ENCODE results near the gene MS4A10.

The MS4A10 gene

GRCh38 chr11:60780065-60780464, 5.1 kb upstream of the MS4A10 start:
- no peaks in the 10 kb centered on the region for H3K9me3 ChIP-seq (ENCODE audit: control insufficient read depth, low read depth, low read length)
- H3K27me3 ChIP-seq (ENCODE audit: control insufficient read depth, insufficient read depth, low read length) = no peaks in the 10 kb centered on the region
- no peak overlapping the region for H3K9ac ChIP-seq (ENCODE audit: low read length)
- no peak overlapping the region for H3K27ac ChIP-seq (ENCODE audit: low read length)
- no peaks in the 10 kb centered on the region for H3K36me3 ChIP-seq (ENCODE audit: control insufficient read depth, low read depth, low read length)
- no peaks in the 10 kb centered on the region for H3K4me1 ChIP-seq (ENCODE audit: control insufficient read depth, low read depth, low read length)
- no peak overlapping the region for H3K4me3 ChIP-seq (ENCODE audit: low read length)

DNA sequence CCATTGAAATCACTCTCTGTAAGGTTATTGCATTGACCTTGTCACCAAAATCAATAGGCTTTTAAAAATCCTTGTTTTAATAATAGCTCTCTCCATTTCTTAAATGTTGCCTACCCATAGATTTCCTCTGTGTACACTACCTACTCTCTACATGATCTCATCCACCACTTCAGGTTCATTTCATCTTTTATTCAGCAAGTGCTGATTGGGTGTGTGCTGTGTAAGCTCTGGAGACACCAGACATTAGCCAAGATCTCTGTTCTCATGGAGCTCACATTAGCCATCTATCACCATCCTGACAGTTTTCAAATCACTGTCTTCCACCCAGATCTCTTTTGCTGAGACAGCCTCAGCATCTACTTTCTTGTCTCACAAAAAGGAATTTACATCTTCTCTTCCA, 4.4 kb upstream of the MS4A10 start:
- Histone ChIP-seq H3K36me3 (ENCODE audit: control insufficient read depth, low read depth, low read length) (no peaks in the 10 kb centered on the region), H3K27me3 (ENCODE audit: control insufficient read depth, insufficient read depth, low read length) (no peaks in the 10 kb centered on the region), H3K4me1 (ENCODE audit: control insufficient read depth, low read depth, low read length) (no peaks in the 10 kb centered on the region), H3K9me3 (ENCODE audit: control insufficient read depth, low read depth, low read length) (no peaks in the 10 kb centered on the region), H3K27ac (ENCODE audit: low read length) (no peak overlapping the region), H3K9ac (ENCODE audit: low read length) (no peak overlapping the region), H3K4me3 (ENCODE audit: low read length) (no peak overlapping the region)

DNA sequence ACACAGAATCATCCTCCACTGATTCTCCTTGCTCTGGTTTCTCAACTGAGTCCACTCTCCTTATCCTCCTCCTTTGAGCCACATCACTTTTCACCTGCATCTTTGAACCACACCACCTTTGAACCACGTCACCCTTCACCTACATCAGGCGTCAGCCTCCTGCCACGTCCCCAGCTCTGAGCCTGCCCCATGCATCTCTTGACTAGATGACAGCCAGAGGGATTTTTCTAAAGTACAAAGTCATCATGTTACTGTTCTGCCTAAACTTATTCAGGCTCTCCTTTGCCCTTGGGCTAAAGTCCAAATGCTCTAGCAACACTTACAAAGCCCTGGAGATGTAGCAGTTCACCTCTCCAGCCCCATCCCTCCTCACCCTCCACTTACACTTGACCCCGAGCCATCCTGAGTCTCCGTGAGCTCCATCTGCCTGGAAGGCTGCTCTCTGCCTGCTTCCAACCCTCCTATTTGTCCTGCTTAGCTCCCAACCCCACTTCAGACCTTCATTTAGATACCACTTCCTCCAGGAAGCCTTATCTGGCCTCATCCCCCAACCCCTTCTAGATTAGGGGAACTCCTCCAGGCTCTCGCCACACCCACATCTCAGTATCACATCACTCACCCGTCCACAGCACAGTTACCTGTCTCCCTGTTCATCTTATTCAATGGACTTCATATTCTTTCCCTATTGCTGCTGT, 3.7 kb upstream of the MS4A10 start:
- Histone ChIP-seq H3K9me3 (ENCODE audit: control insufficient read depth, low read depth, low read length) (no peaks in the 10 kb centered on the region), H3K27ac (ENCODE audit: low read length) (no peak overlapping the region)

DNA sequence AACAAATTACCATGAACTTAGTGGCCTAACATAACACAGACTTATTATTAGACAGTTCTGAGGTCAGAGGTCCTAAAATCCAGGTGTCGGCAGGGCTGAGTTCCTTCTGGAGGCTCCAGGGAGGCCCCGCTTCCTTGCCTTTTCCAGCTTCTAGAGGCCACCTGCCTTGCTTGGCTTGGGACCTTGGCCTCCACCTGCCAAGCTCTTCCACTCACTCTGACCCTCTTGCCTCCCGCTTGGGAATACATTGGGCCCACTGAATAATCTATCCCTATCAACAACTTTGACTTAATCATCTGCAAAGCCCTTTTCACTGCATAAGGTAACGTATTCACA, 3.2 kb upstream of the MS4A10 start:
- Histone ChIP-seq H3K27ac (ENCODE audit: low read length) (no peak overlapping the region), H3K9ac (ENCODE audit: low read length) (no peak overlapping the region), H3K4me3 (ENCODE audit: low read length) (no peak overlapping the region), H3K27me3 (ENCODE audit: control insufficient read depth, insufficient read depth, low read length) (no peaks in the 10 kb centered on the region), H3K9me3 (ENCODE audit: control insufficient read depth, low read depth, low read length) (no peaks in the 10 kb centered on the region), H3K4me1 (ENCODE audit: control insufficient read depth, low read depth, low read length) (no peaks in the 10 kb centered on the region), H3K36me3 (ENCODE audit: control insufficient read depth, low read depth, low read length) (no peaks in the 10 kb centered on the region)

More for the DNA sequence above, 3.7 kb upstream of the MS4A10 start:
- H3K36me3 ChIP-seq (ENCODE audit: control insufficient read depth, low read depth, low read length) = no peaks in the 10 kb centered on the region
- no peaks in the 10 kb centered on the region for H3K27me3 ChIP-seq (ENCODE audit: control insufficient read depth, insufficient read depth, low read length)
- no peaks in the 10 kb centered on the region for H3K4me1 ChIP-seq (ENCODE audit: control insufficient read depth, low read depth, low read length)
- no peak overlapping the region for H3K9ac ChIP-seq (ENCODE audit: low read length)
- H3K4me3 ChIP-seq (ENCODE audit: low read length) = no peak overlapping the region

DNA sequence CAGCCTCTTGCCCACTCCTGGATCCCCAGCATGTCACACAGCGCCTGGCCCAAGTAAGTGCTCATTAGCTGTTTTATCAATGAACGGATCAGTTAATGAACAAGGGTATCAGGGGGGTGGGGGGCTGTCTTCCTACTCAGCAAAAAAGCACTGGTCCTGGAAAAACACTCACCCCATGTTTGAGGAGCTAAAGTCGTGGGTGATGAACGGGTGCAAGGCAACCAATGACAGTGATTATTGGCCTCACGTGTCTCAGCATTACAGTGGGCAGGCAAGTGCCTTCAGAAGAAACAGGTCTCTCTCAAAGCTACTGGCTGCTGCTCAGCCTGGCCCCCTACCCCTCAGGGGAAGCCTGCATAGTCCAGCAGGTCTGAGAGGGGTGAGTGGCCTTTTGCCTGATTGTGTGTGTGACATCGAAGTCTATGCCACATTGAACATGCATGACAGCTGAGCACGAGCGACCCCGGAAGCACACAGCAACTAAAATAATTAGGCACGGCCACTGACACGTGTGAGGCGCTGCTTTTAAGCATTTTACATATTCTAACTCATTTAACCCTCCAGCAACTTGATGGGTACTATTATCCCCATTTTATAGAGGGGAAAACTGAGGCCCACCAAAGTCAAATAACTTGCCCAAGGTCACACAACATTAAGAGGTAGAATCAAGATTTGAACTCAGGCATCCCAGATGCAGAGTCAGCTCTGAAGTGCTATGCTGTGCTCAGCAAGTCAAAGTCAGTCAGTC, 2.6 kb upstream of the MS4A10 start:
- H3K9me3 ChIP-seq (ENCODE audit: control insufficient read depth, low read depth, low read length) = no peaks in the 10 kb centered on the region
- H3K4me1 ChIP-seq (ENCODE audit: control insufficient read depth, low read depth, low read length) = no peaks in the 10 kb centered on the region
- no peak overlapping the region for H3K27ac ChIP-seq (ENCODE audit: low read length)
- H3K27me3 ChIP-seq (ENCODE audit: control insufficient read depth, insufficient read depth, low read length) = no peaks in the 10 kb centered on the region
- no peak overlapping the region for H3K4me3 ChIP-seq (ENCODE audit: low read length)
- no peaks in the 10 kb centered on the region for H3K36me3 ChIP-seq (ENCODE audit: control insufficient read depth, low read depth, low read length)
- H3K9ac ChIP-seq (ENCODE audit: low read length) = no peak overlapping the region

- no peak overlapping the region for H3K27ac ChIP-seq (ENCODE audit: low read length)
- no peaks in the 10 kb centered on the region for H3K4me1 ChIP-seq (ENCODE audit: control insufficient read depth, low read depth, low read length)
These were observed 2.0 kb upstream of the MS4A10 start for GRCh38 chr11:60783141-60783484.

GRCh38 chr11:60783911-60784310, 1.2 kb upstream of the MS4A10 start:
- no peak overlapping the region for H3K4me3 ChIP-seq (ENCODE audit: low read length)
- no peaks in the 10 kb centered on the region for H3K27me3 ChIP-seq (ENCODE audit: control insufficient read depth, insufficient read depth, low read length)
- no peak overlapping the region for H3K9ac ChIP-seq (ENCODE audit: low read length)
- H3K4me1 ChIP-seq (ENCODE audit: control insufficient read depth, low read depth, low read length) = no peaks in the 10 kb centered on the region
- no peaks in the 10 kb centered on the region for H3K9me3 ChIP-seq (ENCODE audit: control insufficient read depth, low read depth, low read length)
- H3K27ac ChIP-seq (ENCODE audit: low read length) = no peak overlapping the region
- no peaks in the 10 kb centered on the region for H3K36me3 ChIP-seq (ENCODE audit: control insufficient read depth, low read depth, low read length)

More at GRCh38 chr11:60783141-60783484, 2.0 kb upstream of the MS4A10 start:
- no peak overlapping the region for H3K4me3 ChIP-seq (ENCODE audit: low read length)
- no peaks in the 10 kb centered on the region for H3K36me3 ChIP-seq (ENCODE audit: control insufficient read depth, low read depth, low read length)
- no peaks in the 10 kb centered on the region for H3K9me3 ChIP-seq (ENCODE audit: control insufficient read depth, low read depth, low read length)
- no peaks in the 10 kb centered on the region for H3K27me3 ChIP-seq (ENCODE audit: control insufficient read depth, insufficient read depth, low read length)
- H3K9ac ChIP-seq (ENCODE audit: low read length) = no peak overlapping the region

DNA sequence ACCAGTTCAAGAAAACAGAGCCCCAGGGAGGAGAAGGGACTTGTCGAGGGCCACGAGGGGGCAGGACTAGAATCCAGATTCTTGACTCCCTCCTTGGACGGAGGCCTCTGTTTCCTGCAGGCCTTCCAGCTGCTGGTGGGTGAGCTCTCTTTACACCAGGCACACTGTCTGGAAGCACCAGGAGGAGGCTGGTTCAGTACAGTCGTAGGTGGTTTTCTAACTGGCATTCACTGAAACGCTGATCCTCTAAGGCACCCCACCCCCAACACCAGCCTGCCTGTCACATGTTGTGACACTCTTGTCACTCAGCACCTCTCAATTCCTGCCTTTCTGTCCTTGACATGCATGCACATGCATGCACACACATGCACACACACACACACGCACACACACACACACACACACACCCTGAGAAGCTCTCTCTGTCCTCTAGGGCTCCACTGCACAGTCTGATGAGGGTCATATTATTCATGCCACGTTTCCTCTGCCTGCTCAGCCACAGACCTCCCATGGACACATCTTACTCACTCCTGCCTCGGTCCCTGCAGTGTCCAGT, 751 bp downstream of the MS4A10 start:
- H3K4me3 ChIP-seq (ENCODE audit: low read length) = no peak overlapping the region
- H3K9me3 ChIP-seq (ENCODE audit: control insufficient read depth, low read depth, low read length) = no peaks in the 10 kb centered on the region
- H3K27me3 ChIP-seq (ENCODE audit: control insufficient read depth, insufficient read depth, low read length) = no peaks in the 10 kb centered on the region
- no peaks in the 10 kb centered on the region for H3K4me1 ChIP-seq (ENCODE audit: control insufficient read depth, low read depth, low read length)
- H3K9ac ChIP-seq (ENCODE audit: low read length) = no peak overlapping the region
- H3K27ac ChIP-seq (ENCODE audit: low read length) = no peak overlapping the region
- H3K36me3 ChIP-seq (ENCODE audit: control insufficient read depth, low read depth, low read length) = no peaks in the 10 kb centered on the region

DNA sequence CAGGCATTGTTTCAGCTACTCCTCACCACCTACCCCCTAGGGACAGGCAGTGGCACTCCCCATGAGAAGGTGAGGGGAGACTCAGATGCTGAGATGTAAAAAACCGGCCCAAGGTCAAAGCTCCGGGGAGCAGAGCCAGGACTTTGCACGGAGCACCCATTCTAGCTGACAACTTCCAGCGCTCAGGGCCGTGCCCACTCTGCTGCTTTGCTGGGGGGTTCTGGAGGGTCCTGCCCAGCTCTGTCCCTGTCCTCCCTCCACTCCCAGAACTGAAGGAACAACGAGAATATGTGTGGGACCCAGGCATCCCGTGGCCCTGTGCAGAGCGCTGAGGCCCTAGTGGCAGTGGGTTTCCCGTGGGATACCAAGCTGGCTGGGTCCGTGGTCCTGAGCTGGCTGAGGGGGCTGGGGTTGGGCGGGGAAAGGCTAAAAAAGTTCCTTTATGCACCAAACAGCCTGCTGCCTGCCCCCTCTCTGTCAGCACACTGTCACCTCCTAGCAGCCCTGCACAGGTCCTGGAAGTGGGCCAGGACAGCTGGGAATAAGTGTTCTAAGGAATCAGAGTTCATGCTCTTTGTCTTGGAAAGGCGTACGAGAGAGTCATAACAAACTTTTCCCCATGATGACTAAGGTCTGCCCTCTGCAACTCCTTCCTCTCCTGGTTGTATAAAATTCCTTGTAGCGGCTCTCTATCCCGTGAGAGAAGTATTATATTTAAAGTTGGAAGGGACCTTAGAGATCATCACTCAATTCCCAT, 1.9 kb downstream of the MS4A10 start:
- no peak overlapping the region for H3K4me3 ChIP-seq (ENCODE audit: low read length)
- no peak overlapping the region for H3K27ac ChIP-seq (ENCODE audit: low read length)
- H3K27me3 ChIP-seq (ENCODE audit: control insufficient read depth, insufficient read depth, low read length) = no peaks in the 10 kb centered on the region
- no peaks in the 10 kb centered on the region for H3K4me1 ChIP-seq (ENCODE audit: control insufficient read depth, low read depth, low read length)
- peaks cover 5% of the 10 kb centered on the region for H3K9me3 ChIP-seq (ENCODE audit: control insufficient read depth, low read depth, low read length)
- H3K9ac ChIP-seq (ENCODE audit: low read length) = no peak overlapping the region
- no peaks in the 10 kb centered on the region for H3K36me3 ChIP-seq (ENCODE audit: control insufficient read depth, low read depth, low read length)

GRCh38 chr11:60788401-60789125, 3.4 kb downstream of the MS4A10 start:
- no peaks in the 10 kb centered on the region for H3K36me3 ChIP-seq (ENCODE audit: control insufficient read depth, low read depth, low read length)
- no peak overlapping the region for H3K4me3 ChIP-seq (ENCODE audit: low read length)
- H3K27ac ChIP-seq (ENCODE audit: low read length) = no peak overlapping the region
- no peaks in the 10 kb centered on the region for H3K27me3 ChIP-seq (ENCODE audit: control insufficient read depth, insufficient read depth, low read length)
- no peaks in the 10 kb centered on the region for H3K4me1 ChIP-seq (ENCODE audit: control insufficient read depth, low read depth, low read length)
- H3K9ac ChIP-seq (ENCODE audit: low read length) = no peak overlapping the region
- peaks cover 5% of the 10 kb centered on the region for H3K9me3 ChIP-seq (ENCODE audit: control insufficient read depth, low read depth, low read length)

- no peaks in the 10 kb centered on the region for H3K4me1 ChIP-seq (ENCODE audit: control insufficient read depth, low read depth, low read length)
- H3K4me3 ChIP-seq (ENCODE audit: low read length) = no peak overlapping the region
- H3K9ac ChIP-seq (ENCODE audit: low read length) = no peak overlapping the region
- no peaks in the 10 kb centered on the region for H3K36me3 ChIP-seq (ENCODE audit: control insufficient read depth, low read depth, low read length)
- no peak overlapping the region for H3K27ac ChIP-seq (ENCODE audit: low read length)
- H3K9me3 ChIP-seq (ENCODE audit: control insufficient read depth, low read depth, low read length) = peaks cover 5% of the 10 kb centered on the region
- H3K27me3 ChIP-seq (ENCODE audit: control insufficient read depth, insufficient read depth, low read length) = no peaks in the 10 kb centered on the region
These were observed 5.6 kb downstream of the MS4A10 start for GRCh38 chr11:60790726-60791125.

All from iPS-18a (cell line).